NOMO-1 (cell line): ENCODE results near the gene ADIPOR2.
"Not testable (repeated sequence)": the region's sequence is repeated elsewhere in the genome, so short reads cannot be mapped to it uniquely, and the experiment has no call there.

ENCODE experiments used
- DNase-seq, 2 experiments: peaks; one replicate each; lab custom pipeline; 2025; ENCODE audit not compliant: unreplicated experiment in 2 of 2; lab: John Stamatoyannopoulos, UW

Gene ADIPOR2

GRCh38 chr12:1702713-1703112, 11.8 kb downstream of the ADIPOR2 start:
- DNase-seq, result no peak

- no peak for DNase-seq
Observed at GRCh38 chr12:1703771-1704722, 13.2 kb downstream of the ADIPOR2 start.

- DNase-seq, result no peak
Observed at GRCh38 chr12:1705774-1706631, 15.1 kb downstream of the ADIPOR2 start.

- no peak for DNase-seq
Observed at GRCh38 chr12:1706632-1706980, 15.7 kb downstream of the ADIPOR2 start.

- DNase-seq, result no peak
Observed at GRCh38 chr12:1707051-1707450, 16.2 kb downstream of the ADIPOR2 start.

GRCh38 chr12:1709968-1710367, 19.1 kb downstream of the ADIPOR2 start:
- not testable (repeated sequence) for DNase-seq

- not testable (repeated sequence) for DNase-seq
Observed at GRCh38 chr12:1710870-1711269, 20.0 kb downstream of the ADIPOR2 start.

- not testable (repeated sequence) for DNase-seq
Observed at GRCh38 chr12:1711536-1712211, 20.8 kb downstream of the ADIPOR2 start.

GRCh38 chr12:1712305-1712704, 21.4 kb downstream of the ADIPOR2 start:
- not testable (repeated sequence) for DNase-seq

GRCh38 chr12:1712852-1713251, 22.0 kb downstream of the ADIPOR2 start:
- not testable (repeated sequence) for DNase-seq

- DNase-seq, result not testable (repeated sequence)
Observed at GRCh38 chr12:1713783-1714348, 23.0 kb downstream of the ADIPOR2 start.

- not testable (repeated sequence) for DNase-seq
Observed at GRCh38 chr12:1715459-1715858, 24.6 kb downstream of the ADIPOR2 start.

GRCh38 chr12:1716215-1716862, 25.5 kb downstream of the ADIPOR2 start:
- DNase-seq, result no peak

- DNase-seq, result no peak
Observed at GRCh38 chr12:1716911-1717310, 26.0 kb downstream of the ADIPOR2 start.

- DNase-seq, result no peak
Observed at GRCh38 chr12:1719139-1719538, 28.3 kb downstream of the ADIPOR2 start.

GRCh38 chr12:1720494-1720893, 29.6 kb downstream of the ADIPOR2 start:
- no peak for DNase-seq

- DNase-seq, result no peak
Observed at GRCh38 chr12:1723721-1724120, 32.9 kb downstream of the ADIPOR2 start.

- no peak for DNase-seq
Observed at GRCh38 chr12:1724250-1724649, 33.4 kb downstream of the ADIPOR2 start.

GRCh38 chr12:1726753-1727152, 35.9 kb downstream of the ADIPOR2 start:
- no peak for DNase-seq

GRCh38 chr12:1728824-1729223, 38.0 kb downstream of the ADIPOR2 start:
- DNase-seq, result no peak
